ENCODE data around the gene RNF14.

Gene RNF14

GRCh38 chr5:141941307-141941706 lies 27.6 kb upstream of the RNF14 start:
- Mint-ChIP-seq H3K36me3 (peaks cover 34% of the 10 kb centered on the region), H3K4me3 (no peak overlapping the region), H3K27ac (peak overlapping the region; percentile 67), H3K9me3 (no peaks in the 10 kb centered on the region), H3K4me1 (peaks cover 12% of the 10 kb centered on the region)
- ATAC-seq (no peak), DNase-seq (ENCODE audit: low spot score in 2 of 2) (no peak)

- Mint-ChIP-seq H3K36me3 (peaks cover 33% of the 10 kb centered on the region), H3K9me3 (no peaks in the 10 kb centered on the region), H3K27ac (peak overlapping the region; percentile 80), H3K4me1 (peaks cover 12% of the 10 kb centered on the region), H3K4me3 (no peak overlapping the region)
- DNase-seq (ENCODE audit: low spot score in 2 of 2) (no peak), ATAC-seq (no peak)
These were observed 27.1 kb upstream of the RNF14 start for GRCh38 chr5:141941779-141942178.

- H3K27ac Mint-ChIP-seq = peak overlapping the region; percentile 80
- no peaks in the 10 kb centered on the region for H3K9me3 Mint-ChIP-seq
- H3K36me3 Mint-ChIP-seq = peaks cover 28% of the 10 kb centered on the region
- no peak overlapping the region for H3K4me3 Mint-ChIP-seq
- DNase-seq (ENCODE audit: low spot score in 2 of 2) = no peak
- H3K4me1 Mint-ChIP-seq = peaks cover 12% of the 10 kb centered on the region
- ATAC-seq = no peak
These were observed 26.6 kb upstream of the RNF14 start for GRCh38 chr5:141942185-141942857.

GRCh38 chr5:141944076-141944475 lies 24.8 kb upstream of the RNF14 start:
- Mint-ChIP-seq H3K9me3 (no peaks in the 10 kb centered on the region), H3K27ac (peak overlapping the region; percentile 80), H3K4me1 (peaks cover 12% of the 10 kb centered on the region), H3K4me3 (no peak overlapping the region), H3K36me3 (peaks cover 10% of the 10 kb centered on the region)
- ATAC-seq = no peak
- no peak for DNase-seq (ENCODE audit: low spot score in 2 of 2)

GRCh38 chr5:141945511-141946051 lies 23.3 kb upstream of the RNF14 start:
- Mint-ChIP-seq H3K4me1 (peaks cover 8% of the 10 kb centered on the region), H3K36me3 (no peaks in the 10 kb centered on the region), H3K27ac (no peak overlapping the region), H3K9me3 (no peaks in the 10 kb centered on the region), H3K4me3 (no peak overlapping the region)
- no peak for ATAC-seq
- DNase-seq (ENCODE audit: low spot score in 2 of 2) = no peak

GRCh38 chr5:141947316-141947715 lies 21.6 kb upstream of the RNF14 start:
- ATAC-seq (no peak), DNase-seq (ENCODE audit: low spot score in 2 of 2) (no peak)
- peaks cover 12% of the 10 kb centered on the region for H3K4me1 Mint-ChIP-seq
- H3K36me3 Mint-ChIP-seq = no peaks in the 10 kb centered on the region
- H3K4me3 Mint-ChIP-seq = no peak overlapping the region
- H3K9me3 Mint-ChIP-seq = no peaks in the 10 kb centered on the region
- no peak overlapping the region for H3K27ac Mint-ChIP-seq

GRCh38 chr5:141948812-141949211 lies 20.1 kb upstream of the RNF14 start:
- no peak for ATAC-seq
- Mint-ChIP-seq H3K4me3 (no peak overlapping the region), H3K4me1 (peaks cover 13% of the 10 kb centered on the region), H3K36me3 (no peaks in the 10 kb centered on the region), H3K9me3 (no peaks in the 10 kb centered on the region), H3K27ac (no peak overlapping the region)
- DNase-seq (ENCODE audit: low spot score in 2 of 2) = no peak

- ATAC-seq (no peak), DNase-seq (ENCODE audit: low spot score in 2 of 2) (no peak)
- H3K27ac Mint-ChIP-seq = no peak overlapping the region
- no peaks in the 10 kb centered on the region for H3K36me3 Mint-ChIP-seq
- no peaks in the 10 kb centered on the region for H3K9me3 Mint-ChIP-seq
- no peak overlapping the region for H3K4me3 Mint-ChIP-seq
- H3K4me1 Mint-ChIP-seq = peaks cover 13% of the 10 kb centered on the region
These were observed 19.4 kb upstream of the RNF14 start for GRCh38 chr5:141949511-141949910.

GRCh38 chr5:141950207-141951005 lies 18.5 kb upstream of the RNF14 start:
- Mint-ChIP-seq H3K27ac (no peak overlapping the region), H3K9me3 (no peaks in the 10 kb centered on the region), H3K4me1 (peaks cover 13% of the 10 kb centered on the region), H3K4me3 (no peak overlapping the region), H3K36me3 (no peaks in the 10 kb centered on the region)
- DNase-seq (ENCODE audit: low spot score in 2 of 2) (no peak), ATAC-seq (no peak)

GRCh38 chr5:141951332-141951781 lies 17.5 kb upstream of the RNF14 start:
- H3K4me3 Mint-ChIP-seq = no peak overlapping the region
- H3K4me1 Mint-ChIP-seq = peaks cover 13% of the 10 kb centered on the region
- DNase-seq (ENCODE audit: low spot score in 2 of 2) = no peak

GRCh38 chr5:141952020-141952419 lies 16.9 kb upstream of the RNF14 start:
- Mint-ChIP-seq H3K4me1 (peaks cover 13% of the 10 kb centered on the region), H3K27ac (peak overlapping the region; percentile 41), H3K9me3 (no peaks in the 10 kb centered on the region), H3K4me3 (no peak overlapping the region), H3K36me3 (no peaks in the 10 kb centered on the region)
- DNase-seq (ENCODE audit: low spot score in 2 of 2) = no peak
- ATAC-seq = no peak

More at GRCh38 chr5:141951332-141951781, 17.5 kb upstream of the RNF14 start:
- Mint-ChIP-seq H3K36me3 (no peaks in the 10 kb centered on the region), H3K27ac (peak overlapping the region; percentile 41), H3K9me3 (no peaks in the 10 kb centered on the region)
- peak; percentile 67 for ATAC-seq

GRCh38 chr5:141954194-141954593 lies 14.7 kb upstream of the RNF14 start:
- H3K36me3 Mint-ChIP-seq = no peaks in the 10 kb centered on the region
- no peaks in the 10 kb centered on the region for H3K9me3 Mint-ChIP-seq
- H3K4me3 Mint-ChIP-seq = no peak overlapping the region
- no peak overlapping the region for H3K27ac Mint-ChIP-seq
- peaks cover 30% of the 10 kb centered on the region for H3K4me1 Mint-ChIP-seq
- no peak for ATAC-seq
- DNase-seq (ENCODE audit: low spot score in 2 of 2) = no peak

- H3K36me3 Mint-ChIP-seq = peaks cover 5% of the 10 kb centered on the region
- ATAC-seq = no peak
- peaks cover 39% of the 10 kb centered on the region for H3K4me1 Mint-ChIP-seq
- H3K27ac Mint-ChIP-seq = peak overlapping the region; percentile 82
- no peak for DNase-seq (ENCODE audit: low spot score in 2 of 2)
- H3K4me3 Mint-ChIP-seq = peak overlapping the region; percentile 33
- H3K9me3 Mint-ChIP-seq = no peaks in the 10 kb centered on the region
These were observed 11.4 kb upstream of the RNF14 start for GRCh38 chr5:141957367-141957996.

GRCh38 chr5:141958113-141958512 lies 10.8 kb upstream of the RNF14 start, which contains the start of gene PCDH12:
TSS of gene PCDH12 (minus strand) at chr5:141958202. CDS start at chr5:141957851, 351 bp downstream.
- no peak for DNase-seq (ENCODE audit: low spot score in 2 of 2)
- Mint-ChIP-seq H3K4me1 (peaks cover 39% of the 10 kb centered on the region), H3K4me3 (peak within 1 kb of the TSS; percentile 33), H3K27ac (peak within 1 kb of the TSS; percentile 82), H3K36me3 (peaks cover 5% of the 10 kb centered on the region), H3K9me3 (no peaks in the 10 kb centered on the region)
- ATAC-seq = no peak

GRCh38 chr5:141958546-141959172 lies 10.2 kb upstream of the RNF14 start:
- peaks cover 5% of the 10 kb centered on the region for H3K36me3 Mint-ChIP-seq
- H3K4me1 Mint-ChIP-seq = peaks cover 39% of the 10 kb centered on the region
- ATAC-seq (peak; percentile 43), DNase-seq (ENCODE audit: low spot score in 2 of 2) (peak in 1 of 2 donors; percentile 47)
- H3K4me3 Mint-ChIP-seq = peak overlapping the region; percentile 33
- no peaks in the 10 kb centered on the region for H3K9me3 Mint-ChIP-seq
- peak overlapping the region; percentile 82 for H3K27ac Mint-ChIP-seq

Data from stimulated activated effector memory CD8-positive, alpha-beta T cell treated with anti-CD3 and anti-CD28 coated beads, Interleukin-12 subunit alpha, Interleukin-12 subunit beta, amount 100 ng/mL, for 72 hours (primary cell).